ENCODE measurements around the gene SLC38A10. TPM values are rescaled to one million over a fixed set of nuclear protein-coding genes. Genes with fewer than 3 reads are reported as not detected.

Gene SLC38A10
- total RNA-seq, 3 donors from 2014 or later (not counting 1 experiment from before 2014, with no cell fraction given) = 72.2 to 104 (median 90.5) TPM

GRCh38 chr17:81282876-81283275, 12.2 kb downstream of the SLC38A10 start:
- intact Hi-C loops (cut with micrococcal nuclease) = no loop called here
- peaks cover 36% of the 10 kb centered on the region for H3K36me3 ChIP-seq (ENCODE audit: control insufficient read depth, insufficient read depth, low read length)
- ATAC-seq (no peak), DNase-seq (no peak)
- Mint-ChIP-seq H3K27ac (no peak overlapping the region), H3K4me3 (no peak overlapping the region), H3K27me3 (ENCODE audit: low read depth in 2 of 2) (no peaks in the 10 kb centered on the region), H3K9me3 (no peaks in the 10 kb centered on the region), H3K36me3 (no peaks in the 10 kb centered on the region), H3K4me1 (peaks cover 32 to 38% of the 10 kb centered on the region in 2 donors)
- 96% methylated on average over 16 of the region's 16 CpGs for WGBS (ENCODE audit: insufficient coverage)
- H3K4me3 ChIP-seq (ENCODE audit: low read length) = no peak overlapping the region
- H3K27ac ChIP-seq (ENCODE audit: low read length) = no peak overlapping the region
- peaks cover 38% of the 10 kb centered on the region for H3K4me1 ChIP-seq (ENCODE audit: control insufficient read depth, insufficient read depth, low read length)
- no peaks in the 10 kb centered on the region for H3K9me3 ChIP-seq (ENCODE audit: control insufficient read depth, insufficient read depth, low read length)
- H3K27me3 ChIP-seq (ENCODE audit: control insufficient read depth, insufficient read depth, low read length) = no peaks in the 10 kb centered on the region
- TF ChIP-seq CTCF (IDR thresholded peaks at IDR 0.05) = no peak

- no peaks in the 10 kb centered on the region for H3K27me3 ChIP-seq (ENCODE audit: control insufficient read depth, insufficient read depth, low read length)
- intact Hi-C loops (cut with micrococcal nuclease) = no loop called here
- no peak overlapping the region for H3K4me3 Mint-ChIP-seq
- ATAC-seq (no peak), DNase-seq (no peak)
- H3K4me1 Mint-ChIP-seq = peaks cover 25 to 35% of the 10 kb centered on the region in 2 donors
- no peak for TF ChIP-seq CTCF (IDR thresholded peaks at IDR 0.05)
- H3K27ac Mint-ChIP-seq = no peak overlapping the region
- no peak overlapping the region for H3K4me3 ChIP-seq (ENCODE audit: low read length)
- H3K36me3 ChIP-seq (ENCODE audit: control insufficient read depth, insufficient read depth, low read length) = peaks cover 36% of the 10 kb centered on the region
- no peaks in the 10 kb centered on the region for H3K9me3 Mint-ChIP-seq
- H3K36me3 Mint-ChIP-seq = no peaks in the 10 kb centered on the region
- H3K9me3 ChIP-seq (ENCODE audit: control insufficient read depth, insufficient read depth, low read length) = no peaks in the 10 kb centered on the region
- WGBS (ENCODE audit: insufficient coverage) = 96% methylated on average over 33 of the region's 33 CpGs
- H3K27me3 Mint-ChIP-seq (ENCODE audit: low read depth in 2 of 2) = no peaks in the 10 kb centered on the region
- H3K27ac ChIP-seq (ENCODE audit: low read length) = no peak overlapping the region
- peaks cover 31% of the 10 kb centered on the region for H3K4me1 ChIP-seq (ENCODE audit: control insufficient read depth, insufficient read depth, low read length)
Observed at GRCh38 chr17:81282141-81282540, 13.0 kb downstream of the SLC38A10 start.

DNA sequence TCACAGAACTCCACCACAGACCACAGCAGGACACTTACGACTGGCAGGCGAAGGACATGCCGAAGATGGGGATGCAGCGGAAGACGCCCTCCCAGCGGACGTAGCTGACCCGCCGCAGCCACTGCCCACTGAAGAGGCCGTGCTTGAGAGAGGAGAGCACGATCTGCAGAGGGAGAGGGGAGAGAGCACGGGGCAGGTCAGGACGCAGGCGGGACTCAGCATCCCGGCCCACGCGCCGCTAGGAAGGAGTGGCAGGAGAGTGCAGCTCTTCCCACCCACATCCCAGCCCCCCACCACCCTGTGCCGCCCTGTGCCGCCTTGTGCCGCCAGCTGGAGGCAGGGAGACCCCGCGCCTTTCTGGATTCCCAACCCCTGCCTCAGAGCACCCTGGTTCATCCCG, 14.5 kb downstream of the SLC38A10 start:
- Histone ChIP-seq H3K27ac (ENCODE audit: low read length) (no peak overlapping the region), H3K4me3 (ENCODE audit: low read length) (no peak overlapping the region), H3K9me3 (ENCODE audit: control insufficient read depth, insufficient read depth, low read length) (no peaks in the 10 kb centered on the region), H3K27me3 (ENCODE audit: control insufficient read depth, insufficient read depth, low read length) (no peaks in the 10 kb centered on the region), H3K4me1 (ENCODE audit: control insufficient read depth, insufficient read depth, low read length) (peaks cover 15% of the 10 kb centered on the region), H3K36me3 (ENCODE audit: control insufficient read depth, insufficient read depth, low read length) (peaks cover 52% of the 10 kb centered on the region)
- Mint-ChIP-seq H3K36me3 (no peaks in the 10 kb centered on the region), H3K27ac (no peak overlapping the region), H3K4me3 (no peak overlapping the region), H3K9me3 (no peaks in the 10 kb centered on the region), H3K27me3 (ENCODE audit: low read depth in 2 of 2) (no peaks in the 10 kb centered on the region), H3K4me1 (peaks cover 15 to 19% of the 10 kb centered on the region in 2 donors)
- ATAC-seq (no peak), DNase-seq (no peak)
- intact Hi-C loops (cut with micrococcal nuclease) = no loop called here
- no peak for TF ChIP-seq CTCF (IDR thresholded peaks at IDR 0.05)
- WGBS (ENCODE audit: insufficient coverage) = 98% methylated on average over 19 of the region's 24 CpGs

Measured in natural killer cell (primary cell).